ENCODE measurements around the gene ATAT1. TPM values are rescaled to one million over a fixed set of nuclear protein-coding genes. Genes with fewer than 3 reads are reported as not detected.

The ATAT1 gene
- total and polyA plus RNA-seq, 2 of the 13 experiments (the other 11 are each of a cell fraction or from before 2014, with no cell fraction given) = 9.2 to 23.6 TPM

DNA sequence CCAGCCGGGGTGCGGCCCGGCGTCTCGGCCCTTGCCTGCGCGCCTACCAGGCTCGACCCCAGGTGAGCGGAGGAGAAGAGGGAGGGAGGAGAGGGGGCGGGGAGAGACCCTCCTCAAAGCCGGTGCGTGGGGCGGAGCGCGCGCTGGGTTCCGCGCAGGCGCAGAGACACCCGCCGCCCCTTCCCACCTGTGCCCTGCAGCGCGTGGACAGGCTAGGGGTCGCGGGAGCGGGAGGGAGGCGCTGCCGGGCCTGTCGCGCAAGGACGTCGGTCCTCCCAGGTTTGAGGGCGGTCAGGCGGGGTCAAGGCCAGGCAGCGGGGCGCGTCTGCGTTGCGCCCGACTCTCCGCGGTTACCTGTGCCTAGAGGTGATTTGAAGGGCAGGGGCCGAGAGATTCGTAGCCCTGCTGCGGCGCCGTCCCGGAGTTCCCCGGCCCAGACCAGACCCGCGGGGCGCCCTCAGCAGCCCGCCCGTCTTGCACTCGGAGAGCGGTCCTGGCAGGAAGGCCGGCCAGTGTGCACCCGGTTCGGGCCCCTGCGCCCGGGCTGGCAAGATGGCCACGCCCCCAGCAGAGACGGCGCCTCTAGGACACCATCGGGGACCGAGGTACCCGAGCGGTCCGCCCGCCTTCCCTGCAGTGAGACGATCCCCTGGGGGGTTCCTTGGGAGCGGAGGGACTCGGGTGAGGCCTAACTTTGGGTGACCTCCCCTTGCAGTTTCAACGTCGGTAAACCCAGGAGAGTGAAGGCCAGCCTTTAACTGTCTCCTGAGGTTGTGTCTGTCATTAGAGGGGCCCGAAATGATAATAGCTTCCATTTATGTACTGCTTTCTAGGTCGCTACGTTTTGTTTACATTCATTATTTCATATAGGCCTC, 20.8 kb downstream of the ATAT1 start (continued):
- TF ChIP-seq, protein P1, sequence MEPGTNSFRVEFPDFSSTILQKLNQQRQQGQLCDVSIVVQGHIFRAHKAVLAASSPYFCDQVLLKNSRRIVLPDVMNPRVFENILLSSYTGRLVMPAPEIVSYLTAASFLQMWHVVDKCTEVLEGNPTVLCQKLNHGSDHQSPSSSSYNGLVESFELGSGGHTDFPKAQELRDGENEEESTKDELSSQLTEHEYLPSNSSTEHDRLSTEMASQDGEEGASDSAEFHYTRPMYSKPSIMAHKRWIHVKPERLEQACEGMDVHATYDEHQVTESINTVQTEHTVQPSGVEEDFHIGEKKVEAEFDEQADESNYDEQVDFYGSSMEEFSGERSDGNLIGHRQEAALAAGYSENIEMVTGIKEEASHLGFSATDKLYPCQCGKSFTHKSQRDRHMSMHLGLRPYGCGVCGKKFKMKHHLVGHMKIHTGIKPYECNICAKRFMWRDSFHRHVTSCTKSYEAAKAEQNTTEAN (CRISPR knock-in tag; conservative IDR thresholded peaks at IDR 0.05) = no peak; the same call in 1 of the 2 replicates
- TF ChIP-seq, protein P2, sequence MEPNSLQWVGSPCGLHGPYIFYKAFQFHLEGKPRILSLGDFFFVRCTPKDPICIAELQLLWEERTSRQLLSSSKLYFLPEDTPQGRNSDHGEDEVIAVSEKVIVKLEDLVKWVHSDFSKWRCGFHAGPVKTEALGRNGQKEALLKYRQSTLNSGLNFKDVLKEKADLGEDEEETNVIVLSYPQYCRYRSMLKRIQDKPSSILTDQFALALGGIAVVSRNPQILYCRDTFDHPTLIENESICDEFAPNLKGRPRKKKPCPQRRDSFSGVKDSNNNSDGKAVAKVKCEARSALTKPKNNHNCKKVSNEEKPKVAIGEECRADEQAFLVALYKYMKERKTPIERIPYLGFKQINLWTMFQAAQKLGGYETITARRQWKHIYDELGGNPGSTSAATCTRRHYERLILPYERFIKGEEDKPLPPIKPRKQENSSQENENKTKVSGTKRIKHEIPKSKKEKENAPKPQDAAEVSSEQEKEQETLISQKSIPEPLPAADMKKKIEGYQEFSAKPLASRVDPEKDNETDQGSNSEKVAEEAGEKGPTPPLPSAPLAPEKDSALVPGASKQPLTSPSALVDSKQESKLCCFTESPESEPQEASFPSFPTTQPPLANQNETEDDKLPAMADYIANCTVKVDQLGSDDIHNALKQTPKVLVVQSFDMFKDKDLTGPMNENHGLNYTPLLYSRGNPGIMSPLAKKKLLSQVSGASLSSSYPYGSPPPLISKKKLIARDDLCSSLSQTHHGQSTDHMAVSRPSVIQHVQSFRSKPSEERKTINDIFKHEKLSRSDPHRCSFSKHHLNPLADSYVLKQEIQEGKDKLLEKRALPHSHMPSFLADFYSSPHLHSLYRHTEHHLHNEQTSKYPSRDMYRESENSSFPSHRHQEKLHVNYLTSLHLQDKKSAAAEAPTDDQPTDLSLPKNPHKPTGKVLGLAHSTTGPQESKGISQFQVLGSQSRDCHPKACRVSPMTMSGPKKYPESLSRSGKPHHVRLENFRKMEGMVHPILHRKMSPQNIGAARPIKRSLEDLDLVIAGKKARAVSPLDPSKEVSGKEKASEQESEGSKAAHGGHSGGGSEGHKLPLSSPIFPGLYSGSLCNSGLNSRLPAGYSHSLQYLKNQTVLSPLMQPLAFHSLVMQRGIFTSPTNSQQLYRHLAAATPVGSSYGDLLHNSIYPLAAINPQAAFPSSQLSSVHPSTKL (CRISPR knock-in tag; IDR thresholded peaks at IDR 0.05) = peak; percentile 85
- TF ChIP-seq SP4 (CRISPR knock-in tag; IDR thresholded peaks at IDR 0.05) (peak; percentile 91), ZNF678 (CRISPR knock-in tag; IDR thresholded peaks at IDR 0.05) (peak; percentile 88; the same call in 1 of the 2 replicates), FOXO1 (CRISPR knock-in tag; IDR thresholded peaks at IDR 0.05) (peak; percentile 28; the same call in 1 of the 2 replicates), ZBTB38 (CRISPR knock-in tag; IDR thresholded peaks at IDR 0.05) (peak; percentile 95), PLRG1 (conservative IDR thresholded peaks at IDR 0.05) (no peak), ZSCAN21 (CRISPR knock-in tag; IDR thresholded peaks at IDR 0.05; ENCODE audit: borderline replicate concordance) (no peak; the same call in 1 of the 2 replicates), POLR2A (IDR thresholded peaks at IDR 0.05; ENCODE audit: insufficient read depth in 1 of 2, low read depth in 2 of 2, low read length in 2 of 2) (peak; percentile 77 to 97), FIP1L1 (IDR thresholded peaks at IDR 0.05; ENCODE audit: borderline replicate concordance, insufficient read depth, low read depth, low read length) (0 out of 2 replicates have a peak, but pooled peaks have one; percentile 0), ZMAT3 (CRISPR knock-in tag; conservative IDR thresholded peaks at IDR 0.05) (peak; percentile 87; the same call in 1 of the 2 replicates), NFATC3 (CRISPR knock-in tag; IDR thresholded peaks at IDR 0.05) (peak; percentile 95; the same call in 1 of the 2 replicates), SATB2 (CRISPR knock-in tag; IDR thresholded peaks at IDR 0.05) (peak; percentile 95), ZNF335 (CRISPR knock-in tag; IDR thresholded peaks at IDR 0.05) (peak; percentile 15; the same call in 1 of the 2 replicates), HNRNPH1 (optimal IDR thresholded peaks at IDR 0.05; ENCODE audit: low read depth, low read length) (no peak), ZNF382 (CRISPR knock-in tag; IDR thresholded peaks at IDR 0.05; ENCODE audit: borderline replicate concordance) (no peak), DR1 (CRISPR knock-in tag; IDR thresholded peaks at IDR 0.05) (peak; percentile 90), SMARCC2 (IDR thresholded peaks at IDR 0.05) (no peak)
- TF ChIP-seq, protein P3, sequence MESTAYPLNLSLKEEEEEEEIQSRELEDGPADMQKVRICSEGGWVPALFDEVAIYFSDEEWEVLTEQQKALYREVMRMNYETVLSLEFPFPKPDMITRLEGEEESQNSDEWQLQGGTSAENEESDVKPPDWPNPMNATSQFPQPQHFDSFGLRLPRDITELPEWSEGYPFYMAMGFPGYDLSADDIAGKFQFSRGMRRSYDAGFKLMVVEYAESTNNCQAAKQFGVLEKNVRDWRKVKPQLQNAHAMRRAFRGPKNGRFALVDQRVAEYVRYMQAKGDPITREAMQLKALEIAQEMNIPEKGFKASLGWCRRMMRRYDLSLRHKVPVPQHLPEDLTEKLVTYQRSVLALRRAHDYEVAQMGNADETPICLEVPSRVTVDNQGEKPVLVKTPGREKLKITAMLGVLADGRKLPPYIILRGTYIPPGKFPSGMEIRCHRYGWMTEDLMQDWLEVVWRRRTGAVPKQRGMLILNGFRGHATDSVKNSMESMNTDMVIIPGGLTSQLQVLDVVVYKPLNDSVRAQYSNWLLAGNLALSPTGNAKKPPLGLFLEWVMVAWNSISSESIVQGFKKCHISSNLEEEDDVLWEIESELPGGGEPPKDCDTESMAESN (CRISPR knock-in tag; conservative IDR thresholded peaks at IDR 0.05) = peak; percentile 97
- TF ChIP-seq, protein P4, sequence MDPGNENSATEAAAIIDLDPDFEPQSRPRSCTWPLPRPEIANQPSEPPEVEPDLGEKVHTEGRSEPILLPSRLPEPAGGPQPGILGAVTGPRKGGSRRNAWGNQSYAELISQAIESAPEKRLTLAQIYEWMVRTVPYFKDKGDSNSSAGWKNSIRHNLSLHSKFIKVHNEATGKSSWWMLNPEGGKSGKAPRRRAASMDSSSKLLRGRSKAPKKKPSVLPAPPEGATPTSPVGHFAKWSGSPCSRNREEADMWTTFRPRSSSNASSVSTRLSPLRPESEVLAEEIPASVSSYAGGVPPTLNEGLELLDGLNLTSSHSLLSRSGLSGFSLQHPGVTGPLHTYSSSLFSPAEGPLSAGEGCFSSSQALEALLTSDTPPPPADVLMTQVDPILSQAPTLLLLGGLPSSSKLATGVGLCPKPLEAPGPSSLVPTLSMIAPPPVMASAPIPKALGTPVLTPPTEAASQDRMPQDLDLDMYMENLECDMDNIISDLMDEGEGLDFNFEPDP (CRISPR knock-in tag; conservative IDR thresholded peaks at IDR 0.05) = peak; percentile 99
